Measurements from ENCODE around the gene CYB5RL.

- TF ChIP-seq EZH2 (IDR thresholded peaks at IDR 0.05) (no peak), POLR2AphosphoS5 (IDR thresholded peaks at IDR 0.05; ENCODE audit: borderline replicate concordance, low read depth, low read length) (no peak), FOXP2 (optimal IDR thresholded peaks at IDR 0.05; ENCODE audit: control extremely low read depth, extremely low read length, insufficient read depth) (no peak)
These were observed 28.2 kb downstream of the CYB5RL start for GRCh38 chr1:54171606-54172005.

Measured in SK-N-MC (cell line).